NCI-H748 treated with DMSO at 0.1 percent for 48 hours (cell line): ENCODE results near the gene TMEM94.
"Not testable (repeated sequence)": the region's sequence is repeated elsewhere in the genome, so short reads cannot be mapped to it uniquely, and the experiment has no call there.

Source experiments
- DNase-seq: peaks from one replicate; lab custom pipeline; 2025; lab: John Stamatoyannopoulos, UW

TMEM94 gene

DNA sequence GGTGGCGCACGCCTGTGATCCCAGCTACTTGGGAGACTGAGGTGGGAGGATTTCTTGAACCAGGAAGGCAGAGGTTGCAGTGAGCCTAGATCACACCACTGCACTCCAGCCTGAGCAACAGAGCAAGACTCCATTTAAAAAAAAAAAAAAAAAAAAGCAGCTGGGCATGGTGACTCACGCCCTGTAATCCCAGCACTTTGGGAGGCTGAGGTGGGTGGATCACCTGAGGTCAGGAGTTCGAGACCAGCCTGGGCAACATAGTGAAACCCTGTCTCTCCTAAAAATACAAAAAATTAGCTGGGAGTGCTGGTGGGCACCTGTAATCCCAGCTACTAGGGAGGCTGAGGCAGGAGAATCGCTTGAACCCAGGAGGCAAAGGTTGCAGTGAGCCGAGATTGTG, 10.5 kb upstream of the TMEM94 start:
- DNase-seq: not testable (repeated sequence)

DNA sequence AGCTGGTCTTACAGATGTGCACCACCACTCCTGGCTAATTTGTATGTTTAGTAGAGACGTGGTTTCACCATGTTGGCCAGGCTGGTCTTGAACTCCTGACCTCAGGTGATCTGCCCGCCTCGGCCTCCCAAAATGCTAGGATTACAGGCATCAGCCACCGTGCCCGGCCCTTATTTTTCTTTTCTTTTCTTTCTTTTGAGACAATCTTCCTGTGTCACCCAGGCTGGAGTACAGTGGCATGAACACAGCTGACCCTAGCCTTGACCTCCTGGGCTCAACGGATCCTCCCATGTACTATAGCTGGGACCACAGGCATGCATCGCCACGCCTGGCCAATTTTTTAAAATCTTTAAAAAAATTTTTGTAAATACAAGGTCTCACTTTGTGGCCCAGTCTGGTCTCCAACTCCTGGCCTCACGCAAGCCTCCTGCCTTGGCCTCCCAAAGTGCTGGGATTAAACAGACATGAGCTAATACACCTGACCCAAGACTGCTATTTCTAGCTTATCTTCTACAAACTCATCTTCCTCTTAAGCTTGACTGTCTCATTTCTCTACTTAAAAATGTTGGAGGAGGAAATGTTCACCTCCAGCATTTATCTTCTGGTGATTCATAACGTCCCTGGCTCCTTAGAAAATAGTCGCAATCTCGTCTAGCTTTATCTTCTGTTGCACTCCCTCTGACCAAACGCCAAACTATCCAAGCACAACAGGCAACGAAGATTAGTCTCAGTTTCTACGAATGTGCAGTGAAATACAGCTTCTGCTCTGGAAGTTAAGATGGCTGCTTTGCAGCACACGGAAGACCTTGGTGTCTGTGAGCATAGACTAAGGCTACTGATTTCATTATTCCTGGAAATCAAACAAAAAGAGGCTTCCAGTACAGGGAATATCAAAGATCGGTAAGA, 8.2 kb upstream of the TMEM94 start:
- no peak for DNase-seq

DNA sequence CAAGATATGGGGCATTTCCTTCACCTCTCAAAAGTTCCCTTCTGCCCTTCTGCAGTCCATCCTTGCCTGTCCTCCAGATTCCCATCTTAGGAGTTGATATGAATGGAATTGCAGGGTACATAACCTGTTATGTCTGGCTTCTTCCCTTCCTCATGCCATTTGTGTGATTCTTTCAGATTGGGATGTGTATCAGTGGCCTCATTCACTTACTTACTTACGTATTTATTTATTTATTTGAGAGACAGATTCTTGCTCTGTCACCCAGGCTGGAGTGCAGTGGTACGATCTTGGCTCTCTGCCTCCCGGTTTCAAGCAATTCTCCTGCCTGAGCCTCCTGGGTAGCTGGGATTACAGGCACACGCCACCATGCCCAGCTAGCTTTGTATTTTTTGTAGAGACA, 6.2 kb upstream of the TMEM94 start:
- DNase-seq: no peak

DNA sequence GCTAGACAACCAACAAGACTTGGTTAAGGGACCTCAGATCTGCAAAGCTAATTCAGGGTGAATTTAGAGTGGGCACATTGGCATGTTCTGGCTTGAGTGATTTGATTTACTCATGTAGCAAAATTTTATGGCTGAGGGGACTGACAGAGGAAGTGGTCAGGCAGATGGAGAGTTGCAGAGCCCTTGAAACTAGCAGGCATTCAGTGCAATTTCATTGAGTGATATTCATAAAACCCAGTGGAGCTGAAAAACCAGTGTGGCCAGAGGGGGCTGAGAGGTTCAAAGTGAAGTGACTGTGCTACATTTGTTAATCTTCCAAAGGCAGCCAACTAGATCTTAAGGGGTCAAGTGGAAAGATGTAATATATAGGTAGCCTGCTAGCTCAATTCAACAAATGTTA, 2.2 kb upstream of the TMEM94 start:
- no peak for DNase-seq

DNA sequence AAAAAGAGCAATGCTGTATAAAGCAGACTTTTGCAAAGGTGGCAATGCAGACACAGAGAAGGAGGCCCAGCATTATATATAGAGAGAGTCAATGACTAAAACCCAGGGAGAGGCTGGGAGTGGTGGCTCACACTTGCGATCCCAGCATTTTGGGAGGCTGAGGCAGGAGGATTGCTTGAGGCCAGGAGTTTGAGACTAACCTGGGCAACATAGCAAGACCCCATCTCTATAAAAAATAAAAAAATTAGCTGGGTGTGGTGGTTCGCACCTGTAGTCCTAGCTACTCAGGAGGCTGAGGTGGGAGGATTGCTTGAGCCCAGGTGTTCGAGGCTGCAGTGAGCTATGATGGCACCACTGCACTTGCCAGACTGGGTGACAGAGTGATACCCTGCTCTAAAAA, 1.8 kb upstream of the TMEM94 start:
- not testable (repeated sequence) for DNase-seq

DNA sequence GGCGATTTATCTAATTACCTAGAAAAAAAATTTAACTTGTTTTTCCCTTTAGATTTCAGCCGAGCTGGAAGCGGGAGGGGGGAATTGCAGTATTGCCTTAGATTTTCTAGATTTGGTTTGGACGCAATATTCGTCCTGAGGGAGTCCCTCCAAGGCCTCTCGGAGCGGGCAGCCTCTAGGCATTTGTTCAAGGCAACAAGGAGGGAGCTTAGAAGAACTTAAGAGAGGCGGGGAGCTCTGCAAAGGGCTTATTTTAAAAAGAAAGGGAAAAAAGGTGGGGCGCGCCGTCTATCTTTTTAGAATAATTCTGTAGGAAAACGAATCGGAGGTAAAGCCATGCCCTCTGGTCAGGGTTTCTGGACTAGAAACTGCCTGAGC, 407 bp upstream of the TMEM94 start:
- DNase-seq: no peak

DNA sequence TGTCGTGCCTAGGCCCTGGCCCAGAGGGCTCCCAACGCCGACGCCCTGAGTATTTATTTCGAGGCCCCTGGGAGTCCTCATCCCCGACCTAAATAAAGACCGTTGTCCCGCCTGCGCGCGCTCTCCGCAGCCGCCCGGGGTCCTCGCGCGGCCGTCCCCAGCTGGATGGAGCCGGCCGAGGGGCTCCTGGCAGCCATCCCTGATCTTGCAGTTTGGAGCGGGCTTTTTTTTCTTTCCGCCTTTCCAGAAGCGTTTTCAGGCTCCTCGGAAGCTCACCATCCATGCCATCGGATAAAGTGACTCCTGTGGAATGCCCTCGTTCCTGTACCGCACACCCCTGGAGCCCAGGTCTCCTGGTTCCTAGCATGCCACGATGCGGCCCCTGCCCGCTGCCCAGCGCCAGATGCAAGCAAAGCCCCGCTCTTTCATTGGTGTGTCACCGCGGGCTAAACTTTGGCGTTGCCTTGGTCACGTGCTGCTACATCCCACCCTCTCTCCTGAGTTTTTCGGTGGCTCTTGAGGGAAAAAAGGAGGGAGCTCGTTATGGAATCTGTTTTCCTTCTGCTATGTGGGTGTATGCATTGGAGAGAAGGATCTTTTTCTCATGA, 716 bp downstream of the TMEM94 start:
- peak; percentile 11 for DNase-seq

DNA sequence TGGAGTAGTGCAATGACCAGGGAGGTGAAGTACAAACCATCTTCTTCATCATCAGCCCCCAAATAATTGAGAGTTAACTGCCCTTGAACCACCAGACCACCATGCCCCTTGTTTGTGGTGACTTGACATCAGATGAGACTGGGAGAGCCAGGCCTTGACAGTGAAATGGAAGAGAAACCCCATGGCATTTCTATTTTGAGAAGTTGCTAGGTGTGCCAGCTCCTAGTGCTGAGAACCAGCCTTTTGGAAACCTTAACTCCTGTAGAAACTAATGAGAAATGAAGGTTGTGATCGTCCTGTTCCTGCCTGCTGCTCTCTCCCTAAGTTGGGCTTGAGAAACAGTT, 2.8 kb downstream of the TMEM94 start:
- DNase-seq: no peak

DNA sequence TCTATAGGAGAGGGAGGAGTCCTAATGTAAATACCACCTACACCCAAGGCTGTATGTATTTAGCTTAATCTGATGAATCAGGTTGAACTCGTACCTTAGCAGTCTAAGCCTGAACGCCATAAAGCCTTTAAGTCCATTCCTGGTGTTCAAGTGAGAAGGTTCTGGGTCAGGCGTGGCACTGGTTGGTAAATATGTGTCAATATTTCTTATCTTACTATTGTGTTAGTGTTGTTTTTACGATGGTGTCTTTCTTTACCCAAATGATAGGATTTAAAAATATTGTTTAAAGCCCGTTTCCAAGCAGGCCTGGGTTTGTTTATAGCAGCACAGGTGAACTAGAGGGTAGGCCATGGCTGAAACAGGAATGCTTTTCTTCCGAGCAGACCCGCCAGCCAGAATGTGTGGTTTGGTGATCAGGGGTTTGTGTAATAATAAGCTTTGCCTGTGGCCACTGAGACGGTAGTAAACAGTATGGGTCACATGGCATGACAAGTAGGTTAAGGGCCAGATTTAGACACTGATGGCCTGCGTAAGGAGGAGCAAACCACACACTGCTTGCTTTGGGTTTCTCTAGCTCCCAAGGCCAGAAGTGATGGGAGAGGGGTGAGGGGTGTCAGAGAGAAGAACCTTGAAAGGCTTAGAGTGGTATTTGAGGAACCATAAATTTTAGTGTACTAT, 3.3 kb downstream of the TMEM94 start:
- no peak for DNase-seq

DNA sequence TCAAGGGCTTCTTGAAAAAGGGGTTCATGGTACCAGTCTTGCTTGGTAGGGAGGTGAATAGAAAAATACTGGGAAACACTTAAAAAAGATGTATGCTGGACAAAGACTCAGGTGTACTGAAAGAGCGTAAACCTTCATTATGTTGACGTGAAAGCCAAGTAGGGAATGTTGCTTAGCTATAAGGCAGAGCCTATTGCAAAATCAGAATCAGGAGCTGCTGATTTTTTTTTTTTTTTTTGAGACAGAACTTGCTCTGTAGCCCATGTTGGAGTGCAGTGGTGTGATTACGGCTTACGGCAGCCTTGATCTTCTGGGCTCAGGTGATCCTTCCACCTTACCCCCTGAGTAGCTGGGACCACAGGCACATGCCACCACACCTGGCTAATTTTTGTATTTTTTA, 3.9 kb downstream of the TMEM94 start:
- no peak for DNase-seq

DNA sequence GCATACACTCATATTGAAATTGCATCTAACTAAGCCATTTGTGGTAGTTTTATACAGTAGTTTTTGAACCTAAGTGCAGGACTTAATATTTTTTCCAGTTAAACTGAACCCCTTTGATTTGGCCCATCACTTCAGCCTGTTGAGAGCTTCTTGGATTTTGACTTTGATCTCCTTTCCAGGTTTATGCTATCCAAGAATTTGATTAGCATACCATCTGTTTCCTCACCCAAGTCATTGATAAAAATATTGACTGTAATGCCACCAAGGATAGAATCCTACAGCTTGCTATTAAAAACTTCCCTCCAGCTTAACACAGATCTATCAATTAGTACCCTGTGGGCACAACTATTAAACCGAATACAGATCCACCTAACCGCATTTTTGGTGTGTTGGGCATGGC, 7.2 kb downstream of the TMEM94 start:
- DNase-seq: no peak

DNA sequence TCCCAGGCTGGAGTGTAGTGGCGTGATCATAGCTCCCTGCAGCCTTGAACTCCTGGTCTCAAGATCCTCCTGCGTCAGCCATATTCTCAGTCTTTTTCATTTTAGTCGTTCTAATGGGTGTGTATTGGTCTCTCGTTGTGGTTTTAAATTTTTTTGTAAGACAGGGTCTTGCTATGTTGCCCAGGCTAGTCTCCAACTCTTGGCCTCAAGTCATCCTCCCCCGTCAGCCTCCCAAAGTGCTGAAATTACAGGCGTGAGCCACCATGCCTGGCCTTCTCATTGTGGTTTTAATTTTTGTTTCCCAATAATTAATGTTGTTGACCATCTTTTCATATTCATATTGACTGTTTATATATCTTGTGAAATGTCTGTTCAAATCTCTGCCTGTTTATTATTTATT, 8.6 kb downstream of the TMEM94 start:
- DNase-seq: no peak

DNA sequence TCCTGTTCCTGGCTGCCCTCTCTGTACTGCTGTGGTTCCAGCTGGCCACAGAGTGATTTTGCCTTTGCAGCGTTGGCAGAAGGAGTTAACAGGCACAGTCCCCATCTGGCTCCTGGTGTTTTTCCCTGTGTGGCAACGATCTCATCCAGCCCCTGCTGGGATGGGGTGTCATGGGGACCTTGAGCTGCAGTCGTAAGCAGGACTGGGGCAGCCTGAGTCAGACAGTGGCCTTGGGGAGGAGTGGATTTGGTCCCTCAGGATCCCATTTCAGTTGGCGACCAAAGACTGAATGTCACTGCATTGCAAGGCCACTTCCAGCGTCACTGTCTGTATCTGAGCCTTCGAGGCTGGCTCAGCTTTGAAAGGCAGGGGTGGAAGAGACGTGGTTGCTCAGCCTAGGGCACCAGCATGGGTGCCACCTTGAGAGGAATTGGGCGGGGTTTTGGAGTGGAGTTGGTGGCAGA, 11.9 kb downstream of the TMEM94 start:
- no peak for DNase-seq

DNA sequence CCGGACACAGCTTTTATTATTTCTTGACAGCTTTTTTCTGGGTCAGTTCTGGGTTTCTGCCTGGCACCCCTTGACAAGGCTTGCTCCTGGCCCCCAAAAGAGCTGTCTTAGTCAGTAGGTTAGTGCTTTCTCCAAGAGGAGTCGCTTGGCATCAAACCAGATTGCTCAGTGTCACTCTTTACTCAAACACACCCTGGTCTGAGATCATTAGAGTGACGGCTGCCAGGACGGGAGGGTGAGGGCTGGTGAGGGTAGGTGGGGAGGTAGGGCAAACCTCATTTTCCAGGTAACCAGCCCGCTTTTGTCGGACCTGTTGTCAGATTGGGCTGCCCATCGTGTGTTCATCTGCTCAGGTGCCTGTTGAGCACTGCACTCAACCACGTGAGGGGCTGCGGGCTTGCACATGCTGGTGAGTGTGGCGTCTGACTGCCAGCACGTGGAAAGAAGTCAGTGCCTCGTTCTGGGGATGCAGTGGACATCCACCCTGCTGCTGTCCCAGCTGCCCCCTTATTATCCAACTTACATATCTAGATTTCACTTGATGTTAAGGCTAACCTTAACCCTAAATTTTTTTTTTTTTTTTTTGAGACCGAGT, 12.4 kb downstream of the TMEM94 start:
- DNase-seq: no peak

DNA sequence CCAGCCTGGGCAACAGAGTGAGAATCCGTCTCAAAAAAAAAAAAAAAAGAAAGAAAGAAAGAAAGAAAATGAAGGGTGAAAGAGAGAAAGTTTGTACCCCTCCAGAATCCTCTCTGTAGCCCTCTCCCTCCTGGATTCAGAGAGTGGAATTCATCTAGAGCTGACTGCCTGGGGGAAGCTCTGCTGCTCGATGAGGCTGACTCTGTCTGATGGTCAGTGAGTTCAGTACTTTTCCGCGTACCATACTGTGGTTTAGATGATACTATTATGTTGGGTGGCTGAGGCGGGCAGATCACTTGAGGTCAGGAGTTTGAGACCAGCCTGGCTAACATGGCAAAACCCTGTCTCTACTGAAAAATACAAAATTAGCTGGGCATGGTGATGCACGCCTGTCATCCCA, 14.8 kb downstream of the TMEM94 start:
- no peak for DNase-seq

DNA sequence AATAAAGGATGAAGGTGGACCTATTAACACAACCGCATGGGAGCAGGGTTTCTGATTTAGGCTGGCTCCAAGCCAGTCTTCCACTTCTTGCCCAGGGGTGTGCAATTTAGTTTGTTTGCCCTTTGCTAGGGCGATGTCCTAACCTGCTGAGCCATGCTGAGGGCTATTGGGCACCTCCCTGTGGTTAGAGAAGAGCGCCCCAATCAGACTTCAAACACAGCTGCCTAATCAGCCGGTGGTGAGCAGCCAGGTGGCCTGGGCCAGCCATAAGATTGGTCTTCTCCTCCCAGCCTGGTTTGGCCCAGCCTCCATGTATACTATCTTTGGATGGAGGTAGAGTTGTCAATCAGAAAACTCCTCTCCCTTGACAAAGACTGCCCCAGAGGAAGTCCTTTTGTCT, 15.7 kb downstream of the TMEM94 start:
- no peak for DNase-seq

DNA sequence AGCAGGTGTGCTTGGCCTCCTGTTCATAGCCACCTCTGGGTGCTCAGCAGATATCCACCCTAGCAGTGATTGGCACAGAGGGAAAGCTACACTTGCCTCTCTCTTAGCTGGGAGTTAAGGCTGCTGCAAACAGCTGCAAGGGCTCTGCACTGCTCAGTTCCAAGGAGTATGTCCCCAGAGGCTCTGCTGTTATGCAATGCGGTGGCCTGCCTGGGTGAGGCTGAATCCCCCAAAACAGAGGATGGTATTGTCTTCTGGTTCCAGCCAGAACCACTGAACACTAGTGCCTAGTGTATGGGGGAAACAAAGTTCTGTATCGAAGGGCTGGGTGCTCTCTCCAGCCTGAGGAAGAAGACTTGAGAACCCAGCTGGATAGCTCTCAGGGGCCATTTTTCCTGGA, 16.8 kb downstream of the TMEM94 start:
- DNase-seq: no peak

DNA sequence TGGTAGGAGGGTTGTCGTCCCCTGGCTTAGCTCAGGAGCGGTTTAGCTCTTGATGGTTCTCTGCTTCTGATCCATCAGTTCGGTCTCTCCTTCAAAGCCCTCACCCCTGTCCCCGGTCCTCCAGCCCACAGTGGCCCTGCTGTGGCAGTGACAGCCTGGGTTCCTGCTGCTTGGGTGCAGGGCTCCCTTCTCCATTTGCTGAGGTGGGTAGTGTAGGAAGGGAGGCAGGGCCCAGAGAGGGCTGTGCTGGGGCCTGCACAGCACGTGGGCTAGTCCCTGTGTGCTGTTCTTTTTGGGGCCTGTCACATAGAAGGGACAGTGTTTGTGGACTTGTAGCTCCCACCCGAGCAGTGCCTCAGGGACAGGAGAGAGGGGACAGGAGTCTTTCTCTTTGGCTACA, 18.3 kb downstream of the TMEM94 start:
- DNase-seq: no peak

DNA sequence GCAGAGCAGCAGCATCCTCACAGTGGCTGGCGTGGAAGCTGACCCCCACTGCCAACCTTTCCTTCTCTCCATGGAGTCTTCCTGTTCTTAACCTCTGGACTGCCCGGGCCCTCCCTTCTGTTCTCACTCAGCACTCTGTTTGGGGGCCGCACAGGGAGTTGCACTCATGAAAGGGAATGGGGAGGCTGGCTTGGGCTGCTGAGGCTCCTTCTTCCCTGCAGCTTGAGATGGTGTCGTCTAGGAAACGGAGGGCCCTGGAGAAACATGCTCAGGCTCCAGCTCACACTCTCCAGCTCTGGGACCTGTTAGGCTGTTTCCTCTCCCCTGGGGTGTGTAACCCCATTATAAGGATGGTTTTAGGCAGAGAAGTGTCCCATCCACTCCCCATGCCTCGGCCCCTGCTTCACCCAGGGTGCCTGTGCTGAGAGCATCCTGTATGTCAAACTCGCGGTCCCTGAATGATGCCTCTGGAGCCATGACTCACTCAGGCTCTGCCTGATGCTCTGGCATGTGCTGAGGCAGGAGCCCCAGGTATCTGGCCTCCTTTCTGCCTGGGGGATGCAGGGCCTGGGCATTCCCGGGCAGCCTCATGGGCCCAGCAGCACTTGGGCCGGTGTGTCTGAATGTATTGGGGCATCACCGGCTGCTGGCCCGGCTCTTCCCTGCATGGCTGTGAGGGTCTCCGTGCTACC, 18.9 kb downstream of the TMEM94 start:
- no peak for DNase-seq

DNA sequence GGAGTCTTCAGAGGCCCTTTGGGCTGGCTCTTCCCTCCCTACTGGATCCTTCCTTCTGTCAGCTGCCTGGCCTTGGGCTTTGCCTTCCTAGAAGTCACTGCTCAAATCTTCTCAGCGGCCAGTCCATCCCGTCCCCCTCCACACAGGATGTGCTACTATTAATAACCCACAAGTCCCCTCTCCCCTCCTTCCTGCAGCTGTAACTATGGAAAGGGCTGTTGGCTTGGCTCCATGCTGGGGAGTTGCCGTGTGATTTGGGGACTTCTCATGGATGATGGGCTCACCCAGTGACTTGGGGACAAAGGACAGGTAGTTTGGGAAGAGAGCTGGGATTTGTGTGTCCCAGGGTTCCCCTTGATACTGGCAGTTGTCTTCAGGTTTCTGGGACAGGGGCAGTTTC, 19.4 kb downstream of the TMEM94 start:
- no peak for DNase-seq

DNA sequence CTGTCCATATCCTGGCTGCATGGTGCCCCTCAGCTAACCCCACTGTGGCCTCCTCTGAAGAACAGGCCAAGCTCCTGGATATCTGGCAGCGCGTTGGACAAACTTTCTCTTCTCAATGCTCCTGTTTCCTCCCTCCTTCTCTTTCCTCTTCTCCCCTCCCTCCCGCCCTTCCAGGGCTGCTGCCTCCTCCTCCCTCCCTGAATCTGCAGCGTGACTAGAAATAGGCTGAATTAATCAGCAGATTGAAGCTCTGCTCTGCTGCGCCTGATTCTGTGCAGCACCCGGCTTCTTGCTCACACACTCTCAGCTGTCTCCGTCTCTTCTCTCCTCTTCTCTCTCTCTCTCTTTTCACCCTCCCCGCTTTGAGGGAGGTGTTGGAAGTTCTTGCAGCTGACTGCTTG, 19.8 kb downstream of the TMEM94 start:
- DNase-seq: no peak
